Measurements from ENCODE around the gene KRT28.

KRT28 gene, protein sequence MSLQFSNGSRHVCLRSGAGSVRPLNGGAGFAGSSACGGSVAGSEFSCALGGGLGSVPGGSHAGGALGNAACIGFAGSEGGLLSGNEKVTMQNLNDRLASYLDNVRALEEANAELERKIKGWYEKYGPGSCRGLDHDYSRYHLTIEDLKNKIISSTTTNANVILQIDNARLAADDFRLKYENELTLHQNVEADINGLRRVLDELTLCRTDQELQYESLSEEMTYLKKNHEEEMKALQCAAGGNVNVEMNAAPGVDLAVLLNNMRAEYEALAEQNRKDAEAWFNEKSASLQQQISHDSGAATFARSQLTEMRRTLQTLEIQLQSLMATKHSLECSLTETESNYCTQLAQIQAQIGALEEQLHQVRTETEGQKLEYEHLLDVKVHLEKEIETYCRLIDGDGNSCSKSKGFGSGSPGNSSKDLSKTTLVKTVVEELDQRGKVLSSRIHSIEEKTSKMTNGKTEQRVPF

DNA sequence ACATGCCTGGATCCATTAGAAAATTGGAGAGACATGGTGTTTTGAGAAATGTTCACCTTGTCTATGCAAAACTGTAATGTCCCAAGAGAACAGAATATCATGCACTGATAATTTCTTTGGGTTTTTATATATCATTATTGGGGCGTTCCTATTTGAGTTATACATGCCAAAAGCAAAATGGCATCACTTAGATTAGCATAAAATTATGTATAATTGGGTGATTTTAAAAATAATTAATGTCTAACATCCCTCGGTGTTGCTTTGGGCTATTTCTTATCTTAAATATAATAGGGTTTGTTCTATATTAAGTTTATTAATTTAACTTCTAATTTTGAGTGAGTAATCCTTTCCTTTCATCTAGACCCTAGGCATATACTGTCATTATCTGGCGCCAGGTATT is at the start of gene KRT28:
Gene KRT28, minus strand, starts transcription at position 101 of the 400 bp plus-strand sequence. Its CDS starts 66 bp downstream, at position 35.
- no peak within 1 kb of the TSS for H3K27ac Mint-ChIP-seq
- DNase-seq (no peak), ATAC-seq (replicated peaks) (no peak)
- H3K27me3 Mint-ChIP-seq, result peaks cover 28 to 30% of the 10 kb centered on the region in 2 donors
- H3K9me3 Mint-ChIP-seq, result no peaks in the 10 kb centered on the region
- H3K4me1 Mint-ChIP-seq, result peaks cover 0 to 2% of the 10 kb centered on the region in 2 donors
- no peak within 1 kb of the TSS for H3K4me3 Mint-ChIP-seq
- no peaks in the 10 kb centered on the region for H3K36me3 Mint-ChIP-seq

DNA sequence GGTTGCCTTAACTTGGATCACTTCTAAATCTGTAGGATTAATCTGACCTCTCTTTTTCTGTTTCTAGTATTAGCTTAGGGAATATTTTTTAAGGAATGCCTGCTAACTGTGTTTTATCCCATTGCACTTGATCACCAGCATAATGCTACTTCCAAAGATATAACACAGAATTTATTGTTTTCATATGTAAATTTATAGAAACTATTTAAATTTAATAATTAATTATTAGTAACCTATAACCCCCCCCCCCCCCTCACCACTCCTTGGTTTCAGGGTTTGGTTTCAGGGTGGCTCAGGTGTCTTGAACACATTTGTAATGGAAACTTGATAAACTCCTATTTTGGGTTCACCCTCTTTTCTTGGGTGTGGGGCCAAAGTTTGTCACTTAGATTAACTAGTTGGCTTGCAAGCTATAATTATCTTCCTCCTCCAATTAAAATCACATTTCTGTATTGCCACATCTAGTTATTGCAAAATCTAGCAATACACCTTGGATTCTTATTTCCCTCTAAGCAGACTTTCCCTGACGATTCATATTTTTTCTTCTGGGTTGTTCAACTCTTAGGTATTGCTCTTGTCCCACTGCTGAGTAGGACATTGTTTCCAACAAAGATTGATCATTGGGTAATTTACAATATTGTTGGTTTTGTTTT is 49.0 kb upstream of the KRT28 start:
- H3K27ac Mint-ChIP-seq, result no peak overlapping the region
- ATAC-seq (replicated peaks) (no peak), DNase-seq (no peak)
- no peaks in the 10 kb centered on the region for H3K36me3 Mint-ChIP-seq
- no peaks in the 10 kb centered on the region for H3K9me3 Mint-ChIP-seq
- no peaks in the 10 kb centered on the region for H3K4me1 Mint-ChIP-seq
- peaks cover 27 to 43% of the 10 kb centered on the region in 2 donors for H3K27me3 Mint-ChIP-seq
- H3K4me3 Mint-ChIP-seq, result no peak overlapping the region

DNA sequence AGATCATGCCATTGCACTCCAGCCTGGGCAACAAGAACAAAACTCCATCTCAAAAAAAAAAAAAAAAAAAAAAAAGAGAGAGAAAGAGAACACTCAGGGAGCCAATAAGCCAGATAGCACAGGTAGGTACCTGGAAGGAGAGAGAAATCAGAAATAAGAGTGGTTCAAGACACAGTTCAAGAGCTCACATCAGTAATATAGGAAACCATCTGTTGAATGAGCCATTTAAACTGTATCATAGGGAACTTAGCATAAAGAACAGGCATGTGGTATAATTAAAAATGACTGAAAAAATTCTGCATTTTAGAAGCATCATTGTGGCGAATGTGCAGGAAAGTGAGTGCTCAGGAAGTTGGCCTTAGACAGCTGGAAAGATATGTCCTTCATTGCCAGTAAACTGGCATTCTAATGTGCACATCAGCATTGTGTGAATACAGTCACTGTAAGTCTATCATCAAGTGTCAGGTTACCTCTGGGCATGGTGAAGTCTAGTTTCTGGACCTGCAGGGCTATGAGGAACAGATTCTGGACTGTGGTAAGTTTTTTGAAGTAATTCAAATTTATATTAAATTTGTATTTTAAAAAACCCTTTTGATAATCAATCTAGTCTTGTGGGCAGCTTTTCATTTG is 46.9 kb upstream of the KRT28 start:
- Mint-ChIP-seq H3K36me3 (no peaks in the 10 kb centered on the region), H3K27me3 (peaks cover 39% of the 10 kb centered on the region in 2 donors), H3K27ac (no peak overlapping the region), H3K4me1 (no peaks in the 10 kb centered on the region), H3K9me3 (no peaks in the 10 kb centered on the region), H3K4me3 (no peak overlapping the region)
- no peak for DNase-seq
- ATAC-seq (replicated peaks), result no peak

DNA sequence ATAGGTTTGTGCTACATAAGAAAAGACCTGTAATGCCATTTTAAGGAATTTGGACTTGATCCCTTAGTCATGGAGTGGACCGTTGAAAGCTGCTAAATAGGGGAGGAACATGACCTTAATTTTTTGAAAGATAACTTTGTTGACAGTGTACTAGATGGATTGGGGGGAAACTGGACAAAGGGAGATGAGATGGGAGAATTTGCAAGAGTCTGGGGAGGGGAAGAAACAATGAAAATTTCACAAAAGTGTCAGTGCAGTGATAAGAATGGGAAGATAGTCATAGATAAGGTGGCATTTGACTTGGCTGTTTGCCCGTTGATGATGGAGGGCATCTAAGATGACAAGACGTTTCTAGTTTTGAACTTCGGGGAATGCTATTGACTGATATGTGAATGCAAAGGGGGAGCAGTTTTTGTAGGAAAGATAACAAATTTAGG is 44.9 kb upstream of the KRT28 start:
- ATAC-seq (replicated peaks), result no peak
- Mint-ChIP-seq H3K27ac (no peak overlapping the region), H3K27me3 (peaks cover 40 to 47% of the 10 kb centered on the region in 2 donors), H3K9me3 (no peaks in the 10 kb centered on the region), H3K4me3 (no peak overlapping the region), H3K4me1 (no peaks in the 10 kb centered on the region), H3K36me3 (peaks cover 0 to 7% of the 10 kb centered on the region in 2 donors)
- DNase-seq, result no peak

DNA sequence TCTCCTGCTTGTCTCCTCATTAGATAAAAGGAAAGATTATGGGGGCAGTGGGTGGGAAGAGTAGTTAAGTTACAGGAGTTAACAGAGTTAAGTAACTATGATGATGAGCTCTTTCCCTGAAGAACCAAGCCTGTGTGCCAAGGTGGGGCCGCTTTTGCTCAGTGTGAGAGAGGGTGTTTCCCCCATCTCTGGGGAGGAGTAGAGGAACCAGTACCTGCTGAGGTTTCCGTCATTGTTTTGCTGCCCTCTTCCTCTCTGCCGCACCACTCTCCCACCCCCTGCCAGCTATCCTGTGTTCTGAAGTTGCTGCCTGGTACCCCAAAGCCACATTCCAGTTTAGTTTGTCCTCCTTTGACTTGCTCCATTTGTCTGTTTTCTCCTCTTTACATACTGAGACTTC is 43.5 kb upstream of the KRT28 start:
- Mint-ChIP-seq H3K4me1 (no peaks in the 10 kb centered on the region), H3K9me3 (no peaks in the 10 kb centered on the region), H3K27me3 (peaks cover 40 to 47% of the 10 kb centered on the region in 2 donors), H3K36me3 (peaks cover 0 to 7% of the 10 kb centered on the region in 2 donors), H3K27ac (no peak overlapping the region), H3K4me3 (no peak overlapping the region)
- peak in 1 of 2 donors; percentile 69 for ATAC-seq (replicated peaks)
- DNase-seq, result no peak

DNA sequence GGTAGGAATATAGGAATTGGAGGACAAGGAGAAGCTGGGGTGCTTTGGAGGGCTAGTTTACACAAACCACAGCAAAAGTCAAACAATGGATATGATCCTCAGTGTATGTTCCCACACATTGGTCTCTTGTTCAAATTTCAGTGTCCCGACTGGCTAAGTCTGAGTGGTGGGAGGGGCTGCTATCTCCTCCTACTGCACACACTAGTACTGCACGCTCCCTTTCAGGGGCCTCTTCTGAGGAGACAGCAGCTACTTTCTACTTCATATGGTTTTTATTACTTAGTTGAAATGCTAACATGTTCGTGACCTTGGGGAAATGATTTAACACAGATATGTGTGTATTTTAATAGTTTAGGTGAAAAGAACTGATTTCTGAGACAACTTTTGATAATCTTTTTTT is 41.5 kb upstream of the KRT28 start:
- Mint-ChIP-seq H3K27me3 (peaks cover 40 to 47% of the 10 kb centered on the region in 2 donors), H3K27ac (no peak overlapping the region), H3K4me3 (no peak overlapping the region), H3K9me3 (no peaks in the 10 kb centered on the region), H3K36me3 (peaks cover 0 to 8% of the 10 kb centered on the region in 2 donors), H3K4me1 (no peaks in the 10 kb centered on the region)
- DNase-seq (no peak), ATAC-seq (replicated peaks) (no peak)

DNA sequence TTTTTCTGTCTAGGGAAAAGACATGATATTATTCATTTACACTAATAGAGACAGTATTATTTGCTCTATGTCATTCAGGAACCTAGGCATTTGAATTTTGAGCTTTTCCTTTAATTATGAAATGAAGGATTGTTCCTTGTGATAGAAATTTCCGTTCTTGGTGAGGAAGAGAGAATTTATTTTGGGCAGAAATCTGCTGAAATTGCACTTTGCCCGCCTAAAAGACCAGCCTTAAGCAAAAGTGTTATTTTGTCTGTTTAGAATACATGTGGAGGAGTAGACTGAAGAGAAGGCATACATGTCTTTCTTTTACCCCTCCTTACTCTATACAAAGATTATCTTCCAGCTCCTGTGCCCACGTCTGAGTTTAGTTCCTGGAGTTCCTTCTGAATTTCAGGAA is 39.4 kb upstream of the KRT28 start:
- H3K27ac Mint-ChIP-seq, result no peak overlapping the region
- ATAC-seq (replicated peaks) (no peak), DNase-seq (no peak)
- H3K9me3 Mint-ChIP-seq, result no peaks in the 10 kb centered on the region
- H3K27me3 Mint-ChIP-seq, result peaks cover 21 to 27% of the 10 kb centered on the region in 2 donors
- H3K4me3 Mint-ChIP-seq, result no peak overlapping the region
- peaks cover 11 to 21% of the 10 kb centered on the region in 2 donors for H3K36me3 Mint-ChIP-seq
- no peaks in the 10 kb centered on the region for H3K4me1 Mint-ChIP-seq

DNA sequence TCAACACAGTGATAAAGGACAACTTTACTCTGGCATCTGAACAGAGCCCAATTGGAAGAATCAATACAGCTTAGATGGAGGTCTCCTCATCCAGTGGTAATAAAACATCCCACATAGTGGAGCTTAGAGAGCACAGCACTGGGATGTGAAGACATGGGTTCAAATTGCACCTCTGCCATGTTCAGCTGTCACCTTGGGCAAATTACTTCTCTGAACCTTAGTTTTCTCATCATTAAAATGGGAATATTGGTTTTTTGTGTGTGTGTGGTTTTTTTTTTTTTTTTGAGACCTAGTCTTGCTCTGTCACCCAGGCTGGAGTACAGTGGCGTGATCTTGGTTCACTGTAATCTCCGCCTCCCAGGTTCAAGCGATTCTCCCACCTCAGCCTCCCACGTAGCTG is 36.3 kb upstream of the KRT28 start:
- H3K27ac Mint-ChIP-seq, result no peak overlapping the region
- no peaks in the 10 kb centered on the region for H3K4me1 Mint-ChIP-seq
- H3K36me3 Mint-ChIP-seq, result peaks cover 11 to 22% of the 10 kb centered on the region in 2 donors
- peaks cover 5 to 7% of the 10 kb centered on the region in 2 donors for H3K27me3 Mint-ChIP-seq
- no peaks in the 10 kb centered on the region for H3K9me3 Mint-ChIP-seq
- no peak for ATAC-seq (replicated peaks)
- no peak for DNase-seq
- no peak overlapping the region for H3K4me3 Mint-ChIP-seq

DNA sequence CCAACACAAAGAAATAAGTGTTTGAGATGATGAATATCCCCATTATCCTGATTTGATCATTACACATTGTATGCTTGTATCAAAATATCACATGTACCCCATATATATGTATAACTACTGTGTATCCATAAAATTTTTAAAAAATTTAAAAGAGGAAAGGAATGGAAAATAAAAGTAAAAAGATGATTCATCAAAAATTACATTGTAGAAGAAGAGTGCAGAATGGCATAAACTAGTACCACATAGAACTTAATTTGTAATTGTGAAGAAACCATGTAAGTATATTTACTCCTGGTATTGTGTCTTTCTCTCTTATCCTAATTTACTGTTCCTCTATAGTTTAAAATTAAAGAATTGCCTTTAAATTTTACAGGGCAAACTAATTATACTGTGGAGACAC is 34.1 kb upstream of the KRT28 start:
- Mint-ChIP-seq H3K9me3 (peaks cover 0 to 4% of the 10 kb centered on the region in 2 donors), H3K4me1 (no peaks in the 10 kb centered on the region), H3K27me3 (no peaks in the 10 kb centered on the region), H3K27ac (no peak overlapping the region), H3K4me3 (no peak overlapping the region), H3K36me3 (peaks cover 13 to 26% of the 10 kb centered on the region in 2 donors)
- no peak for DNase-seq
- no peak for ATAC-seq (replicated peaks)

DNA sequence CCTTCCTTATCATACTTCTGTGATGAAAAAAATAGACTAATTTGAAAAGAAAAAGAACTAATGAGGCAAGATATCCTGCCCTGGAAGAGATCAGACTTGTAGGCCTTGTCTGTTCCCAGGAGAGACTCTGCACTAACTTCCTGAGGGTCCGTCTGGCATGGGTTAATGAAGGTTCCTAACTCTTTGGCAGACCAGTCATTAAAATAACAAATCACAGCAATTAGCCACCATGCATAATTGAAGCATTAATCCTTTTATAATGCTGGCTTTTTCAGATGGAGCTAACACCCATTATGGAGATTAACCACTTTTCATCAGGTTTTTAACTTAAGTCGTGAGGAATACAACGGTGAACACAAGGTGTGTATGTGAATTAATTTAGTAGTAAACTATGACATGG is 33.1 kb upstream of the KRT28 start:
- Mint-ChIP-seq H3K27me3 (no peaks in the 10 kb centered on the region), H3K9me3 (peaks cover 0 to 4% of the 10 kb centered on the region in 2 donors), H3K4me1 (no peaks in the 10 kb centered on the region), H3K36me3 (peaks cover 13 to 32% of the 10 kb centered on the region in 2 donors), H3K4me3 (no peak overlapping the region), H3K27ac (no peak overlapping the region)
- DNase-seq, result no peak
- ATAC-seq (replicated peaks), result no peak

DNA sequence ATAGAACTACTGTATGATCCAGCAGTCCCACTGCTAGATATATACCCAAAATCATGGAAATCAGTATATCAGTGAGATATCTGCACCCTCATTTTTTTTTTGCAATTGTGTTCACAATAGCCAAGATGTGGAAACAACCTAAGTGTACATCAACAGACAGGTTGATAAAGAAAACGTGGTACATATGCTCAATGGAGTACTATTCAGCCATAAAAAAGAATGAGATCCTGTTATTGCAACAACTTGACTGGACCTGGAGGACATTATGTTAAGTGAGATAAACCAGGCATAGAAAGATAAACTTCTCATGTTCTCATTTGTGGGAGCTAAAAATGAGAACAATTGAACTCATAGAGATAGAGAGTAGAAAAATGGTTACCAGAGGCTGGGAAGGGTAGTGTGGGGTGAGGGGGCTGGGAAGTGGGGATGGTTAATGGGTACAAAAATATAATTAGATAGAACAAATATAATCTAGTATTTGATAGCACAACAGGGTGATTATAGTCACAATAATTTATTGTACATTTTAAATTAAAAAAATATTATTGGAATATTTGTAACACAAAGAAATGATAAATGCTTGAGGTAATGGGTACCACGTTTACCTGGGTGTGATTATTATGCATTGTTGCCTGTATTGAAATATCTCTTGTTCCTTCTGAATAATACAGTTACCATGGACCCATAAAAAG is 30.5 kb upstream of the KRT28 start:
- ATAC-seq (replicated peaks), result no peak
- H3K4me3 Mint-ChIP-seq, result no peak overlapping the region
- H3K27ac Mint-ChIP-seq, result no peak overlapping the region
- peaks cover 0 to 4% of the 10 kb centered on the region in 2 donors for H3K9me3 Mint-ChIP-seq
- H3K4me1 Mint-ChIP-seq, result no peaks in the 10 kb centered on the region
- peaks cover 13% of the 10 kb centered on the region in 2 donors for H3K27me3 Mint-ChIP-seq
- no peak for DNase-seq
- peaks cover 20 to 45% of the 10 kb centered on the region in 2 donors for H3K36me3 Mint-ChIP-seq

DNA sequence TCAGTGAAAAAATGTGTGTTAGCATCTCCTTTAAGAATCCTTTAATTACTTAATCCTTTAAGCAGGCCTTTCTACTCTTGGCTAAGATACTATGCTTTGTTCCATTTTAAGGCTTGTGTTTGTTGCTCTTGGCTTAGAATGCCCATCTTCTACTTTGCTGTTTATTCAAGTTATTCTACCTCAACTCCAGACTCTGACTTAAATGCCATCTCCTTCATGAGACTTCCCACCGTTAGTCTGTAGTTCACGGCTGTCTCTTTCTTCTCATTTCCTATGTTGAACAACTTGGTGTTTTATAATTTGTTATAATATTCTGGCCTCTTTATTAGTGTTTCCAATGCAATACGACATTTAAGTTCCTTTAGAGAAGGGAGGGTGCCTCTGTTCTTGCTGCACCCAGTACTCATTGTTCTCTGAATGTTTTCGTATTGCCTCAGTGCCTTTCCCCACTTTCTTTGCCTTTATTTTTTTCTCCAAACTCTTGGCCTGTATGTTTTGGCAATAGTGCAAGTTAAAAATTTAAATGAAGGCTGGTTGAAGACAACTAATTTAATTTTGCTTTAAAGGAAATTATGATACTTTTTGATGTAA is 28.8 kb upstream of the KRT28 start:
- Mint-ChIP-seq H3K4me1 (peaks cover 0 to 10% of the 10 kb centered on the region in 2 donors), H3K27me3 (peaks cover 13% of the 10 kb centered on the region in 2 donors), H3K4me3 (no peak overlapping the region), H3K27ac (no peak overlapping the region), H3K9me3 (peaks cover 0 to 4% of the 10 kb centered on the region in 2 donors), H3K36me3 (peaks cover 17 to 40% of the 10 kb centered on the region in 2 donors)
- DNase-seq (no peak), ATAC-seq (replicated peaks) (no peak)

DNA sequence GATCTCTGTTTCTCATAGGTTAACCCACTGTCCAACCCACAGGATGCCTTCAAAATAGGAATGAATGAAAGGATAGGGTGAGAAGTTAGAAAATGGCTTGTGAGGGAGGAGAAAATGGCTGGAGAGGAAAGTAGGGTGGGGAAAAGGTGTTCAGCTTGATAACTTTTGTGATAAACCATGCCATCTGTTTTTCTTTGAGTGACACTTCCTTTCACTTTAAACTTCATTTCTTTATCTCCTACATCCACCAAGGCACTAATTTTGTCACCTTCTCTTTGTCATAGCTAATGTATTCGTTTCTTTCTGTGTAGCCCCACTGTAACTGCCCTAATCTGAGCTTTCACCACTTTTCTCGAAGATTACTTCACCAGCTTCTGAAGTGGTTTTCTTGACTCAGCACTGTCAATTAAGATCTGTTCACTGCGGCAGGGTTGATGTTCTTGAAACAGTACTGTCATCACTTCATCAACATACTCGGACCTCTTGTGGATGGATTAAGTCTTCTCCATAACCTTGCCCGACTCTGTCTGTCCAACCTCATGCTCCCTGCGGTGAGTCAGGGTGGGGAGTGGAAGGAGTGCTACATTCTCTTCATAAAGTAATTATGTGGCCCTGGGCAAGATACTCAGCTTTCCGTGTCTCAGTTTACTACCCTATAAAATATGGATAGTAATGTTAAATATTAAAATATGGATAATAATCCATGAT is 28.1 kb upstream of the KRT28 start:
- ATAC-seq (replicated peaks) (no peak), DNase-seq (no peak)
- Mint-ChIP-seq H3K27ac (no peak overlapping the region), H3K27me3 (peaks cover 13% of the 10 kb centered on the region in 2 donors), H3K4me1 (peaks cover 0 to 10% of the 10 kb centered on the region in 2 donors), H3K9me3 (peaks cover 0 to 4% of the 10 kb centered on the region in 2 donors), H3K4me3 (no peak overlapping the region), H3K36me3 (peaks cover 17 to 37% of the 10 kb centered on the region in 2 donors)
